CD4-positive, CD25-positive, alpha-beta regulatory T cell (primary cell): ENCODE data around the gene TRABD2B. TPM values are rescaled to one million over a fixed set of nuclear protein-coding genes. Genes with fewer than 3 reads are reported as not detected.
A peak's percentile ranks its signal among the peaks of the same experiment; 100 is the strongest.

ENCODE experiments used
- ATAC-seq, 2 donors: fragments of 150-1000 bp; cut with Tn5 transposase; one replicate each; pipeline ENCODE4 v1.10.0; 2021; ENCODE audit warnings: low read depth in 2 of 2, moderate number of reproducible peaks in 2 of 2, moderate library complexity in 1 of 2
- DNase-seq, 3 donors: peaks; one replicate each; pipeline versions ENCODE4 v3.0.0 to v3.0.0-alpha.2; 2012 to 2022; ENCODE audit warnings: mixed read lengths in 1 of 3
- H3K27ac ChIP-seq: one replicate; pipeline ENCODE4 v1.7.0; 2013; ENCODE audit warnings: mild to moderate bottlenecking, low read length; ENCODE audit not compliant: insufficient read depth, poor library complexity, severe bottlenecking
- H3K27me3 ChIP-seq: one replicate; pipeline ENCODE4 v1.7.0; 2013; ENCODE audit warnings: low read length; ENCODE audit not compliant: control insufficient read depth, insufficient read depth
- H3K36me3 ChIP-seq: one replicate; pipeline ENCODE4 v1.7.0; 2013; ENCODE audit warnings: mild to moderate bottlenecking, low read length, moderate library complexity; ENCODE audit not compliant: control insufficient read depth, insufficient read depth
- H3K4me1 ChIP-seq: 2 replicates; pipeline ENCODE4 v1.7.0; 2013; ENCODE audit warnings: mild to moderate bottlenecking, low read length; ENCODE audit not compliant: insufficient read depth, control insufficient read depth, poor library complexity, severe bottlenecking
- H3K4me3 ChIP-seq: one replicate; pipeline ENCODE4 v1.7.0; 2013; ENCODE audit warnings: low read depth, mild to moderate bottlenecking, low read length, moderate library complexity
- H3K9me3 ChIP-seq, 2 experiments: 1 replicate in 1 of 2; 2 replicates in 1 of 2; pipeline ENCODE4 v1.7.0; 2013; ENCODE audit warnings: low read length in 2 of 2, mild to moderate bottlenecking in 1 of 2, moderate library complexity in 1 of 2; ENCODE audit not compliant: control insufficient read depth in 2 of 2
- H3K27ac Mint-ChIP-seq, 3 donors: one replicate each; pipeline ENCODE4 v1.8.0; 2020 to 2022; ENCODE audit warnings: mild to moderate bottlenecking in 3 of 3, mixed read lengths in 3 of 3, moderate library complexity in 2 of 3
- H3K27me3 Mint-ChIP-seq: one replicate; pipeline ENCODE4 v1.8.0; 2022; ENCODE audit warnings: mild to moderate bottlenecking, mixed read lengths
- H3K36me3 Mint-ChIP-seq: one replicate; pipeline ENCODE4 v1.8.0; 2020; ENCODE audit warnings: mixed read lengths
- H3K4me1 Mint-ChIP-seq, 4 donors: one replicate each; pipeline ENCODE4 v1.8.0; 2020 to 2022; ENCODE audit warnings: mixed read lengths in 4 of 4, mild to moderate bottlenecking in 1 of 4
- H3K4me3 Mint-ChIP-seq, 4 donors: one replicate each; pipeline ENCODE4 v1.8.0; 2020 to 2022; ENCODE audit warnings: mild to moderate bottlenecking in 4 of 4, mixed read lengths in 4 of 4, moderate library complexity in 3 of 4
- H3K9me3 Mint-ChIP-seq, 7 donors: one replicate each; pipeline ENCODE4 v1.8.0; 2020 to 2022; ENCODE audit warnings: mixed read lengths in 7 of 7, mild to moderate bottlenecking in 3 of 7, moderate library complexity in 2 of 7
- polyA plus RNA-seq, 4 donors: library from polyadenylated mRNA; unstranded; fragments of 300-500 nt; fragmentation: Illumina TruSeq; gene quantifications; one replicate each; pipeline ENCODE4 v1.2.3, GENCODE V29; 2021
- total RNA-seq: library from RNA; stranded (reverse); gene quantifications from one replicate; pipeline ENCODE4 v1.2.3, GENCODE V29; 2022

TRABD2B gene
- total and polyA plus RNA-seq, 5 donors from 2014 or later = not detected

GRCh38 chr1:47756006-47756405 lies 241.2 kb downstream of the TRABD2B start:
- no peak overlapping the region for H3K4me3 Mint-ChIP-seq
- Histone ChIP-seq H3K27ac (no peak overlapping the region), H3K9me3 (no peaks in the 10 kb centered on the region), H3K36me3 (no peaks in the 10 kb centered on the region), H3K4me3 (no peak overlapping the region), H3K27me3 (no peaks in the 10 kb centered on the region), H3K4me1 (no peaks in the 10 kb centered on the region)
- ATAC-seq (no peak), DNase-seq (no peak)
- H3K4me1 Mint-ChIP-seq = no peaks in the 10 kb centered on the region
- H3K27ac Mint-ChIP-seq = no peak overlapping the region
- H3K36me3 Mint-ChIP-seq = no peaks in the 10 kb centered on the region
- no peaks in the 10 kb centered on the region for H3K9me3 Mint-ChIP-seq
- peaks cover 12% of the 10 kb centered on the region for H3K27me3 Mint-ChIP-seq

DNA sequence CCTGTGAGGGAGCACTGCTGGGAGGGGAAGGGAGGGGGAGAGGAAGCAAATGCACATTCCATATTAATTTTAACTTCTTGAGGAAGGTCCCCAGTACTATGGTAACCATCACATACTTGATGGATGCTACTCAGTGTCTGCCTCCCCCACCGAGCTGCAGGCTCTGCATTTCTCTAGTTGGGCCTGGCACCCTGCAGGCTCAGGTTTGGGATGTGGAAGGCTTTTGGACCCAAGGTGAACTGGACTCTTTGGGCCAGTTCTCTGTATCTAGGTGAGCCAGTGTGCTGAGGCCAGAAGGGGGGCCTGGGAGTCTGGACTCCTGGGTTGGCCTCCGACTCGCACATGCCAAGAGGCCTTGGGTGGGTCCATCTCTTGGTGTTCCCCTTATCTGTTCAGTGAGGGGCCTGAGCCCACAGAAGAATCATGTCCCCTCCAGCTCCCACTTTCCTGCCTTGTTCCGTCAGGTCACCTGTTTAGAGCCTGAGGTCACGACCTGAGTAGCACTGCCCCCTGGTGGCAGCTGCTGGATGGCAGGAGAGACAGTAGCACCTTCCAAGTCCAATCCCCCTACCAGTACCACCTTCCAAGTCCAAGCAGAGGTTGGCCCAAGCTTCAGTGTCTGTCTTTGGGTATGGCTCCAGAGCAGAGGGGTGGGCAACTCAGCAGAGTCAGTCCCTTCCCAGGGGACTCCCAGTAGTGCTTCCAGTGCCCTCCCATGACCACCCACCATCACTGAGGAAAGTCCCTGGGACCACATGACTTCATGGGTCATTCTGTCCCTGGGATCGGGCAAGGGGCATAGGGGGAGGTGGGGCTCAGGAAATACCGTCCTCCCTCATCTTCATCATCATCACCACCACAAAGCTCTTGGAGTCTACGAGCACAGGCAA lies 241.8 kb downstream of the TRABD2B start:
- H3K9me3 ChIP-seq = no peaks in the 10 kb centered on the region
- H3K27me3 Mint-ChIP-seq = peaks cover 16% of the 10 kb centered on the region
- no peak overlapping the region for H3K4me3 ChIP-seq
- no peak overlapping the region for H3K27ac ChIP-seq
- H3K4me3 Mint-ChIP-seq = no peak overlapping the region
- ATAC-seq (peak in 1 of 2 donors; percentile 44), DNase-seq (peak; percentile 6 to 51 (median 10))
- H3K27ac Mint-ChIP-seq = no peak overlapping the region
- H3K4me1 Mint-ChIP-seq = no peaks in the 10 kb centered on the region
- H3K36me3 ChIP-seq = no peaks in the 10 kb centered on the region
- H3K27me3 ChIP-seq = no peaks in the 10 kb centered on the region
- H3K36me3 Mint-ChIP-seq = no peaks in the 10 kb centered on the region
- H3K4me1 ChIP-seq = no peaks in the 10 kb centered on the region
- no peaks in the 10 kb centered on the region for H3K9me3 Mint-ChIP-seq

DNA sequence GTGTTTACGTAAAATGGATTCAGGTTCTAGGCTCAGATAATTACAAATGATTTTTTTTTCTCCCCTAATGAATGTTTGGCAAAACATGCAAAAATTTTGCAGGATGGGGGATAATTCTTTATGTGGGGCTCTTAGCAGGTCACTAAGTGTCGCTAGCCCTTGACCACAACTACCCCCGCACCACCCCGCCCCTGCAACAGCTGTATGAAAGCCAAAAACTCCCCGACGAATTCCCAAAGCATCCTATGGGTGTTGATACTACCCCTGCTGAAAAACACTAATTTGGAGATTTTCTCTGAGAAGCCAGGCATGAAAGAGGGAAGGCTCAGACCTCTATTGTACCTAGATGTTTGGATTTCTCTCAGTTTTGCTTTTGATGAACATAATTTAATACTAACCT lies 243.0 kb downstream of the TRABD2B start:
- Mint-ChIP-seq H3K4me3 (peak overlapping the region in 1 of 4 donors; percentile 27), H3K9me3 (no peaks in the 10 kb centered on the region), H3K27ac (no peak overlapping the region), H3K27me3 (peaks cover 20% of the 10 kb centered on the region), H3K36me3 (no peaks in the 10 kb centered on the region), H3K4me1 (no peaks in the 10 kb centered on the region)
- no peak overlapping the region for H3K27ac ChIP-seq
- no peaks in the 10 kb centered on the region for H3K4me1 ChIP-seq
- DNase-seq = no peak
- no peaks in the 10 kb centered on the region for H3K27me3 ChIP-seq
- no peak overlapping the region for H3K4me3 ChIP-seq
- H3K36me3 ChIP-seq = no peaks in the 10 kb centered on the region
- H3K9me3 ChIP-seq = no peaks in the 10 kb centered on the region
- ATAC-seq = no peak

DNA sequence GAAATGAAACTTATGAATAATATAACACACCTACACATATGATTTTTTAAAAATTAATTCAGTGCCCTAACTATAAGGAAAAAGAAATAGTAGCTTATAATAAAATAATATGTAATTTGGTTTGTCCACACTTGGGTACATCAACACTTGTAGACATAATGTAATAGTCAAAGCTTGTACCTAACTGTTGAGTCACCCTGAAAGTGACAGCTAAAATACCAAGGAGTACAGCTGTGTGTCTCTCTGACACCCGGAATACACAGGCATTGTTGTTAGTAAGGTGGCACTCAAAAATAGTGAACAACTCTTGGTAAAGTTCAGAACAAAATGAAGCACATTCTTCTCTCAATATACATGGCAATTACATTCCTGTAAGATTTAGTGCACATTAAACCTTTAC lies 243.4 kb downstream of the TRABD2B start:
- H3K36me3 ChIP-seq = no peaks in the 10 kb centered on the region
- H3K4me3 Mint-ChIP-seq = no peak overlapping the region
- H3K36me3 Mint-ChIP-seq = no peaks in the 10 kb centered on the region
- no peak overlapping the region for H3K4me3 ChIP-seq
- no peak overlapping the region for H3K27ac Mint-ChIP-seq
- DNase-seq (no peak), ATAC-seq (no peak)
- H3K4me1 Mint-ChIP-seq = no peaks in the 10 kb centered on the region
- no peaks in the 10 kb centered on the region for H3K9me3 Mint-ChIP-seq
- H3K4me1 ChIP-seq = no peaks in the 10 kb centered on the region
- H3K27me3 Mint-ChIP-seq = peaks cover 16% of the 10 kb centered on the region
- no peaks in the 10 kb centered on the region for H3K27me3 ChIP-seq
- no peak overlapping the region for H3K27ac ChIP-seq
- no peaks in the 10 kb centered on the region for H3K9me3 ChIP-seq

DNA sequence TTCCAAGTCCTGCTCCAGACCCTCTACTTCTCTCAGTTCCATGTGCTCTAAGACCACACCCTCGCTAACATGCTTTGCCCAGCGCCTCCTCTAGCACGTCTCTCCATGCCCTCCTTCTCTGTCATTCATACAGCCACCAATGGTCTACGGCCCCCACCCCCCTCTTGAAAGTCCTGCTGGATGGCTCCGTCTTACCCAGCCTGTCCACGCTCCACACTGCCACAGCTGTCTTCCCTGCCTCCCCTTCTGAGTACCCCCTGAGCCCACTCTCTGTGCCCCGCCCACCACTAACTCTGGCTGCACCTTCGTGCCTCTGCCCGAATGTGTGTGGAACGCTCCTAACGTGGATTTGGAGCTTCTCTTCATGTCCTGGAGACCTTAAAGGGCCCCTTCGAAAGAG lies 244.6 kb downstream of the TRABD2B start:
- H3K27ac Mint-ChIP-seq = peak overlapping the region in 1 of 3 donors; percentile 49
- H3K27ac ChIP-seq = no peak overlapping the region
- no peaks in the 10 kb centered on the region for H3K9me3 Mint-ChIP-seq
- DNase-seq (no peak), ATAC-seq (no peak)
- no peaks in the 10 kb centered on the region for H3K36me3 ChIP-seq
- H3K4me3 Mint-ChIP-seq = no peak overlapping the region
- no peaks in the 10 kb centered on the region for H3K4me1 Mint-ChIP-seq
- H3K36me3 Mint-ChIP-seq = no peaks in the 10 kb centered on the region
- H3K27me3 Mint-ChIP-seq = peaks cover 10% of the 10 kb centered on the region
- no peaks in the 10 kb centered on the region for H3K27me3 ChIP-seq
- no peaks in the 10 kb centered on the region for H3K4me1 ChIP-seq
- H3K9me3 ChIP-seq = no peaks in the 10 kb centered on the region
- no peak overlapping the region for H3K4me3 ChIP-seq

DNA sequence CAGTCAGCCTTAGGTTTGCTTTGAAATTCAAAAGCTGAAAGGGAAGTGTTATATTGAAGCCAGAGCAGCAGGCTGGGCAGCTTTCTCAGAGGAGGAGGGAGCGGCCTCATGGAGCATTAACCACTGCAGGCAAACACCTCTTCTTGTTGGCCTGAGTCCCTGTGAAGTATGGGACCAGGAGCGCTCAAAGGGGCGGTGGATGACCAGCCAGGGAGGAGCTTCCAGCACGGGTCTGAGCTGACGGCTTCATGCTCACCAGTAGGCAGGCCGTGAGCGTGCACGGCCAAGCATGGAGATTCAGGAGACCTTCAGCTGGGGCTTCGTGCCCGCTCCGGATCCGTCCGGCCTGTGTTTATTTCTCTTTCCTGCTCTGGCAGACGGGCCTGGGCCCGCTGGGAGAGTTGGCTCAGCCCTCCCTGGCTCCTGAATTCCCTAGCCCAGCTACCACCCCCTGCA lies 245.2 kb downstream of the TRABD2B start:
- Histone ChIP-seq H3K27ac (no peak overlapping the region), H3K4me1 (no peaks in the 10 kb centered on the region), H3K27me3 (no peaks in the 10 kb centered on the region), H3K4me3 (no peak overlapping the region), H3K9me3 (no peaks in the 10 kb centered on the region), H3K36me3 (no peaks in the 10 kb centered on the region)
- Mint-ChIP-seq H3K27ac (no peak overlapping the region), H3K27me3 (peaks cover 10% of the 10 kb centered on the region), H3K36me3 (no peaks in the 10 kb centered on the region), H3K4me1 (no peaks in the 10 kb centered on the region), H3K4me3 (no peak overlapping the region), H3K9me3 (no peaks in the 10 kb centered on the region)
- no peak for ATAC-seq
- no peak for DNase-seq

GRCh38 chr1:47751193-47751592 lies 246.0 kb downstream of the TRABD2B start:
- no peaks in the 10 kb centered on the region for H3K9me3 ChIP-seq
- ATAC-seq = no peak
- Mint-ChIP-seq H3K9me3 (no peaks in the 10 kb centered on the region), H3K27ac (no peak overlapping the region), H3K36me3 (no peaks in the 10 kb centered on the region), H3K27me3 (peaks cover 17% of the 10 kb centered on the region), H3K4me3 (no peak overlapping the region), H3K4me1 (no peaks in the 10 kb centered on the region)
- no peaks in the 10 kb centered on the region for H3K27me3 ChIP-seq
- DNase-seq = no peak
- H3K36me3 ChIP-seq = no peaks in the 10 kb centered on the region
- H3K27ac ChIP-seq = no peak overlapping the region
- no peaks in the 10 kb centered on the region for H3K4me1 ChIP-seq
- no peak overlapping the region for H3K4me3 ChIP-seq
